Measurements from ENCODE around the gene ATF6B.

Gene ATF6B

DNA sequence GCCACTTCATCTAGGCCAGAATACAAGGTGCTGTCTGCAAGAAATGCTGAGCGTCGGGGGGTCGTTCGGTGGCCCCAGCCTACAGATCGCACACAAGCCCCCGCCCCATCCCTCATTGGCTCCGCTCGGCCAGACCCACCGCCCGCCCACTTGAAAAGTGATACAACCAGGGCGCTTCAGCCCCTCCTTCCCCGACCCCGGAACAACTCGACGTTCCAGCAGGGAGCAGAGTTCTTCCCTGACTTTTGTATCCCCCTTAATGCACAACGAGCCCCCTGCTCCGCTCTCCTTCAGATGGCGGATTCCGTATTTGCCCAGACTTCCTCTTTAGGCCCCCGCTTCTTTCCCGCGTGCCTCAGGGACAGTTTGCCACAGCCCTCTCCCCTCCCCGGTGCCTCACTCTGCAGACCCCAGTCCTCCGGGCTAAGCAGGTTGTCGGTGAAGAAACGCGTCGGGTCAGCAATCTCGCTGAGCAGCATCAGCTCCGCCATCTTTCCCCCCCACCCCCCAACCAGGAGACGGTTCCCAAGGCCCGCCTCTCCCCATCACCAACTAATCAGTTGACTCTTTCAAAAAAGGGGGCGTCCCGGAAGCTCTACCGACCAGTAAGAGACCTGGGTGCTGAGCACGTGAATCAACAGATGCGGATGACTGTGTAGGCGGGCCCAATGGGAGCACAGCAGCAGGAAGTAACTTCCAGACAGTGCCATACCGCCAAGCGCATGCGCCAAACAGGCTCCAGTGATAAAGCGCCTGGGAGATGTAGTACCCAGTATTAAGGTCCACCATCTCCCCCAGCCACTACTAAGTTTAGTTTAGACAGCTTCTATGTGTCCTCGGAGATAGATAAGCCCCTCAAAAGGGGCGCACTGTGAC is at the start of gene ATF6B:
Gene ATF6B (minus strand): TSS at position 530 of the 876 bp plus-strand sequence. CDS start 39 bp downstream, at position 491.
- peak; percentile 100 for DNase-seq

DNA sequence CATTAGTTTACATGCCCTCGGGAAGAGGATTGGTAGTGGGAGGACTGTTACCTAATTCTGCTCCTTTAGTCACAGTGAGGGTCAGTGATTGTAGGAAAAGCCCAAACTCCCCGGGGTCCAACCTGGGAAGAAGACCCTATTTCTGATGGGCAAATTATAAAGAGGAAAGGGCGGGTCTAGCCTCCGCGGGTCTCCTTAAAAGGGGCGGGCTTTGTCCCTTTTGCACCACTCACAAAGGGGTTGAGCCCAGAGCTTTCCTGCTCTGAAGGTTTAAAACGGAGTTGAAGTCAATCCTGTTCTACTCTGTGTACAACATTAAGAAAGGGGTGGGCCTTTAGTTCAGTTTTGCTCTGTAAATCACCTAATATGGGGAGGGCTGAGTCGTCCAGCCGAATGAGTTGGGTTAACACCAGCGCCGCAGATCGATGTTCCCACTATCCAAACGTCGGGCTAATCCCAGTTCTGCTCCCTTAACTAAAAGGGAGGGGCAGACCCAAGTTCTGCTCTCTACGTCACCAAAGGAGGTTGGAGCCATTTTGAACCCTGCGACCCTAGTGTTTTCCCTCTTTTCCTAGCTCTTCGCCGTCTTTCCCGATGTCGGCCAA is 49.2 kb upstream of the ATF6B start:
- peak; percentile 90 for DNase-seq

DNA sequence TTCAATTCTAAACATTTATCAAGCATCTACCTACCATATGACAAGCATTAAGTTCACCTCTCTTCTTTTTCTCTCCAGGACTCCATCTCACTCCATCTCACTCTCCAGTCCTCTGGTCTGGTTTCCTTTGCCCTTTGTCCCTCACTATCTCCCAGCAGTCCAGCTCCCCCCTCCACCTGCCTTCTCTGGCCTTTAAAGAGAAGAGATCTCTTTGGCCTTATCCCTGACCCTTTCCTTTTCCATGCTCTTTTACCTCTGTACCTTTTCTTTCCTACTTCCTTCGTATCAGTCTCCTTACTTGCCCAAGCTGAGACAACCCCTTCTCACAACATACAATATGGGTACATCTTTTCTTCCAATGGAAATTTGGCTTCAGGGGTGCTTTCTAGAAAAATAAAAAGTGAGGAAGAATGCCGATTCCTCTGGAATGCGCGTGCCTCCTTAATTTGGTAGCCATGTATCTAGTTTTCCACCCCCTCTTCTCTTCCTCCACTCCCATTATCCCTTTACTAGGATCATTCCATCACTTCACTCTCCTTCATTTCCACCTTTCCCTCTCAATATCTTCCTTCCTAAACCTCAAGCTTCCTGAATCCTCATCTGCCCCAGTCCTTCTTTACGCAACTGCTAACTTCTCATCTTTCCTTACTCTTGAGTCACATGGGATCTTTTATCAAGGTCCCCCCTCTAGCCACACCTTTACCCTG is 48.6 kb upstream of the ATF6B start:
- DNase-seq = peak; percentile 66

DNA sequence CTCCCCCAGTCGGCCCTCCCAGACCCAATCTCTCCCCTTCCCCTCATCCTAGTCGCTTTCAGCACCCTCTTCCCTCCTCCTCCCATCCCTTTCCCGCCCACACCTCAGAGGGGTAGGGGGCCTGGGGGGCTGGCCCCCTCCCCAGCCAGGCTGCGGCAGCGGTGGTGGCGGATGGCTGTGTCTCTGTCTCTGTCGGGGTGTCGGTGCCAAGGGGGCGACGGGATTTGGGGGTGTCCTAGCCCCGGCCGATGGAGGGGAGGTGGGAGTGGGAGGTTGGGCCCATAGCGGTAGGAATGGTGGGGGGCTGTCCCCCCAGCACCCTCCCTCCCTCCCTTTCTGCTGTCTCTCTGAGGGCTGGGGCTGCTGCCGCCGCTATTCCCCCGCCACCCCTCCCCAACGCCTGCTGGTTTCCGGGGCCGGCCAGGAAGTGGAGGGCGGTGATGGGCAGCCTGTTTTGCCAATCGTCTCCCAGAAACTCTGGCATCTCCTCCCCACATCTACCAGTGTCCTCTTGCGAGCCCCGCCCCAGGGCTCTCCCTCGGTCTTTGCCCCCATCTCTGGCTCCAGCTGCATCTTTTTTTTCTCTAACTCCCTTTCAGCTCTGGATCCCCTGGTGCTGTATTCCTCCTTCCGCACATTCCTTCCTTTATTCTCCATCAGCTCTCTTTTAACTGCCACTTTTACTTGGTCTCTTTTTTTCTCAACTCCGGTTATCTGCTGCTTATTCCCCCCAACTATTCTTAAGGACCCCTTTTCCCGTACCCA is 47.8 kb upstream of the ATF6B start, which contains the start of gene AGPAT1:
Gene AGPAT1 (minus strand): TSS at position 374 of the 765 bp plus-strand sequence. CDS start 4,588 bp downstream, outside the sequence.
- DNase-seq = peak; percentile 98

DNA sequence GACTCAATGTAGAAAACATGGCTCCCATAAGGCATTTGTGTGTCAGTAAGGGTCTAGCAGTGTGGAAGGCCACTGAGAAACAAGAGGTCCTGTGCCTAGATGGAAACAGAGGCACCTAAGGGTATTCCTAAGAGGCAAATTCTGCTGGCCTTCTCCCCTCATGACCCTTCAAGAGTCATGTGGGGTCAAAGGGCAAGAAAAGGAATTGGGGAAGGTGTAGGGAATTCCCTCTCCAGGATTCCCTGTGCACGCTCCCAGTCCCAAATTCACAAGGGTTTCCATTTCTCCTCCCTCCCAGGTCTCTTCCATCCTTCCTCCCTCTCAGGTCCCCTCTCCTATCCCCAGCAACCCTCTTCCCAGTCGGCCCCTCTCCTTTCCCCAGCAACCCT is 47.3 kb upstream of the ATF6B start:
- no peak for DNase-seq

DNA sequence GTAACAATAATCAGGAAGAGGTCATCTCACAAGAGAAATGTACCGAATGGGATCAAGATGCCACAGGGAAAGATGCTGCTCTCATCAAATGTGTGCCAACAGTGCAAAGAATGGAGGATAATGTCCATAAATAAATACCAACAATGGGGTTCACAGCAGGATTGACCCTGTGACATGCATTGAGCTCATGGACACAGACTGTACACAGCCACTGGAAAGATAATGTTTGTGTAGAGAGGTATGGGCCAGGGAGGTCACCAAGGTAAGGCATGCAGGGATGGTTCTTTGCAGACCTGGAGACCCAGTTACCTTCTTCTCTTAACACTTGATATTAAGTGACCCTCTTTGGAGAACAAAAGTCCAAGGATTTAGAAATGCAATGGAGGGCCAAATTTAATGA is 46.4 kb upstream of the ATF6B start:
- no peak for DNase-seq

DNA sequence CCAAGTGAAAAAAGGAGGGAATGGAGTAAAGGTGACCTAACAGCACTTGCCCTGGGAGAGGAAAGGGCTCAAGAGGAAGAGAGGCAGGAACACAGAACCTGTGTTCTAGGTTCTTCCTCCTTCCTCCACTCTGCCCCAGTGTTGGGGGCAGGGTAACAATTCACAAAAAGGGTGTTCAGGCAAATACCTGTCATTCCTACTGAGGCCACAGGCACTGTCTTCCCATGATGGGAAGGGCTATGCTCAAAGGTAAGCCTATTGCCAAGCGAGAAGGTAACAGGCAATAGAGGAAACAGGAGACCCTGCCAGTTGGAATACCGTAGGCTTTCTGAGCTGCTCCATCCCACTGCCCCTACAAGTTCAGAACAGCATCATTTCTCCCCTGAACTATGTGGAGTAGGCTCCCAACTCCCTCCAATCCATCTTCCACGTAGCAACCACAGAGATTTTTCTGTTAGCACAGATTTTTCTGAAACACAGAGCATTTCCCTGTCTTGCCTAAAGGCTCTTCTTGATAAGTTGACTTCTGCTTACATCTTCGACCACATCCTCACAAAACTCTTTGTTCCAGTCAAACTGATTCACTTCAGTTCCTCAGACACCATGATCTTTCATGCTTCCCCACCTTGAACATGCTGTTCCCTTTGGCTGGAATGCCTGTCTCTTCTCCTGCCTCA is 45.1 kb upstream of the ATF6B start:
- peak; percentile 35 for DNase-seq

DNA sequence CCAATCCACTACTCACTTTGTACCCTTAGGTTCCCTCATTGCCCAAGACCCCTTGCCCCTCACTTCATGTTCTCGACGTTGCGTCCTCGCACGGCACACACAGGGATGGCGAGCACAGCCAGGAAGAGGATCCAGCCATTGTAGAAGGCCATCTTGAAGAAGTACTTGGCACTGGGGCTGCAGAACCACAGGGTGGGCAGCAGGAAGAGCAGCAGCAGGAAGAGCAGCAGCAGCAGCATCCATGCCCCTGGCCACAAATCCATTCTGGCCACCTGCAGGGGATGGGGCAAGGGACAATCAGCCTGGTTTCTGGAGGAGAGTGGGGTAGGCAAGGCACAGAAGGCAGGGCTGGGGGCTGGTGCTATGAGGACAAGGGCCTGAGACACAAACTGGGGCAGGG is 43.2 kb upstream of the ATF6B start:
- DNase-seq = no peak

DNA sequence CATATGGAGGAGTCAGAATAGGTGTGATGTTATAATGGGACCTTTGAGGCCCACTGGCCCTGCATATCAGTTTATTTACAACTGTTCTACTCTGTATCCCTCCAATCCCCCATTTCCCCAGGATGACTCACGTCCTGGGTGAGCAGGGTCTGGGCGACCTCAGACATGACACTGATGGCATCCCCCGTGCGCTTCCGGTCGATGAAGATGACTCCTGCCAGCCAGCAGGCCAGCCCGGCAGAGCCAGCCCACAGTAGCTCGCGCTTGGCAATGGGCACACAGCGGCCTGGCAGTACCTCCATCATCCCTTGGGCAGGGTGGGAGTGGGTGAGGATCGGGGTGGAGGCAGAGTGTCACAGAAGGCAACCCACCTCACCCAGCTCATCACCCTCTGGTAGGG is 42.2 kb upstream of the ATF6B start:
- no peak for DNase-seq

DNA sequence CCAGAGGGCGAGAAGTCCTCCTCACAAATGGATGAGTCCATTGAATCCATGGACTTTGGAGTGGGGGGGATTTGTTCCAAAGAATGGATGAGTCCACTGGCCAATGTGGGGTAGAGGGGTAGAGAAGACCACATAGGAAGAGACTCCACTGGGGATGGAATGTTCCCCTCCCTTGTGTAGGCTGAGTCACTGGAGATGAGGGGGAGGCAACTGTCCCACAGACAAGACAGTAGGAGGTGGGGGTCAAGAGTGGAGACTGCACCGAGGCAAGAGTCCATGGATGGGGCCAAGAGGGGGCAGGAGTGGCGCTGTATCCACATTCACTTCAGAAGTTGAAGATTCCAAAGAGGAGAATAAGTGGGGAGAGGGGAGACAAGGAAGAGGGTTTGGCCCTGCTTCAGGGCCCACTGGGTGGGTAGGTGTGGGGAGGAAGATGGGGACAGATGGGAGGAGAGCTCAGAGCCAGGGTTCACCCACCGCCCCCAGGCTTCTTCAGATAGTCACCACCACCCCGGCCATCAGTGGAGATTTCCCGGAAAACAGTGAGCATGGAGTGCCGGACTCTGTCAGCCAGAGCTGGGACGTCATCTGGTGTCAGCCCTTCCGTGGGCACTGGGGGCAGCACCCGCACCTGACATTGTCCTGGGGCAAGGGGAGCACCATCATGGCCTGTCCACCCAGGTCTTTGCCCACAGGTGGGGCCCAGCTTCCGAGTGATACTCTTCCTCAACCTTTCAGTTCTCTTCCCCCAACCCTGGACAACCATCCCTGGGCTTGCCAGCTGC is 41.0 kb upstream of the ATF6B start:
- DNase-seq = no peak

DNA sequence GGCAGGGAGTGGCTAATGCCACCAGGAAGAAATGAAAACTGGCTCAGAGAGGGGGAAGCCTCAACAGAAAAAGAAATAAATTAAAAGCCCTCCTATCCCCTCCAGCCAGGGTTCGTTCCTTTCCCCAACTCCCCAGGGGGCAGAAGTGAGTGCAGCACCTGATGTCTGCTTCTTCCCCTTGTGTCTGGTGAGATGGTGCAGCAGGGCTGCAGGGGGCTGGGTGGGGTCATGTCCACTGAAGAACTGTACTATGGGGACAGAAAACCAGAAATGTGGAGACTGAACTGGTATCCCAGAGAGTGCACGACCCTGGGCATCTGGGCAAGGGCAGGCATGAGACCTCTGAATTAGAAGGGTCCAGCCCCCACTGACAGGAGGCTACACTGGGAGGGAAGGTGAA is 40.3 kb upstream of the ATF6B start:
- peak; percentile 79 for DNase-seq

DNA sequence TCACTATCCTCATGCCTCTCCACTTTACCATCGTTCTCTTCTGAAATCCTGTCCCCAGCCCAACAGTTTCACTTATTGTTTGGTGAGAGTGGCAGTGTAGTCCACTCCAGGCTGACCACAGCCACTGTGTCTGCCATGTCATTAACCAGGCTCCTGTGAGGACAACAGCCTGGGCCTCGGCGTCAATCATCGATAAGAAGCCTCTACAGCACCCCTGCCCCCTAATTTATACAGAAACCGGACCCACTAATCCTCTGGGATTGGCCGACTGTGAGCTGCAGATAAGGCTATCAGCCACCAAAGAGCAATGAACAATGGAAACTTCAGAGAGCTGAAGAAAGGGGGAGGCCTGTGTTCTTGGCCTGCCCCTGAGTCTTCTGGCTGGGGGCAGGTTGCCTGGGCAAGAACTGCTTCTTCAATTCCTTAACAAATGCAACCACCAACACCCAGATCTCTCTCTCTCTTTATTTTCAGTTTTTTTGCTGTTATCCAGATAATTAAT is 39.8 kb upstream of the ATF6B start:
- peak; percentile 99 for DNase-seq

DNA sequence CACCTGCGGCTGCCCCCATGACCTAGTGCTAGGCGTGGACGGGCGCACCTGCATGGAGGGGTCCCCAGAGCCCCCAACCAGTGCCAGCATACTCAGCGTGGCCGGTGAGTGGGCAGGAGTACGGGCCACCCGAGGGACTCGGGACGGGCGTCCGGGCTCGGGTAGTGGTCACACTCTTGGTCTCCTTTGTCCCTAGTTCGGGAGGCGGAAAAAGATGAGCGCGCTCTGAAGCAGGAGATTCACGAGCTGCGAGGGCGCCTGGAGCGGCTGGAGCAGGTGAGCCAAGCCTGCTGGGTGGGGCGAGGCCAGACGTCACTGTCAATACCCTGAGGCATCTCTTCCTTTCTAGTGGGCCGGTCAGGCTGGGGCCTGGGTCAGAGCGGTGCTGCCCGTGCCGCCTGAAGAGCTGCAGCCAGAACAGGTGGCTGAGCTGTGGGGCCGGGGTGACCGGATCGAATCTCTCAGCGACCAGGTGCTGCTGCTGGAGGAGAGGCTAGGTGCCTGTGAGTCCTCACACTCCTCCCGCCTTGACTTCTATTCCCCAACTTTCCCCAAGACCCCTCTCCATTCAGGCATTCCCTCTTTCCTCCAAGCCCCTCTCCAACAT is 39.2 kb upstream of the ATF6B start:
- DNase-seq = no peak

DNA sequence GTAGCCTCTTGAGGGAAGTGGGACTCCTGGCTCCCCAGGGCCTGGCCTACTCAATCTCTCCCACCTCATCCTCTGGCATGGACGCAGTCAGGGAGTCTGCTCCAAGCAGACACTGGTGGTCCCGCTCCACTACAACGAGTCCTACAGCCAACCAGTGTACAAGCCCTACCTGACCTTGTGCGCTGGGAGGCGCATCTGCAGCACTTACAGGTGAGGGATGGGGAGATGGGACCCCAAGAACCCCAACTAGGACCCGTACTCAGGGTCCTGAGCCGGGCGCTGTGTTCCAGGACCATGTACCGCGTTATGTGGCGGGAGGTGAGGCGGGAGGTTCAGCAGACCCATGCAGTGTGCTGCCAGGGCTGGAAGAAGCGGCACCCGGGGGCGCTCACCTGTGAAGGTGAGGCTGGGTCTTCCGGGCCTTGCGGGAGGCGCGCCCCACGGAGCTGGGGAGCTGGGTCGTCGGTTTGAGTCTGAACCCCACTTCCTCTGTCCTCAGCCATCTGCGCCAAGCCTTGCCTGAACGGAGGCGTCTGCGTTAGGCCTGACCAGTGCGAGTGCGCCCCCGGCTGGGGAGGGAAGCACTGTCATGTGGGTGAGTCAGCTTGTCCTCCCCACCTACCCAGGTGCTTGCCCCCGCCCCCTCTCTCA is 38.5 kb upstream of the ATF6B start:
- no peak for DNase-seq

DNA sequence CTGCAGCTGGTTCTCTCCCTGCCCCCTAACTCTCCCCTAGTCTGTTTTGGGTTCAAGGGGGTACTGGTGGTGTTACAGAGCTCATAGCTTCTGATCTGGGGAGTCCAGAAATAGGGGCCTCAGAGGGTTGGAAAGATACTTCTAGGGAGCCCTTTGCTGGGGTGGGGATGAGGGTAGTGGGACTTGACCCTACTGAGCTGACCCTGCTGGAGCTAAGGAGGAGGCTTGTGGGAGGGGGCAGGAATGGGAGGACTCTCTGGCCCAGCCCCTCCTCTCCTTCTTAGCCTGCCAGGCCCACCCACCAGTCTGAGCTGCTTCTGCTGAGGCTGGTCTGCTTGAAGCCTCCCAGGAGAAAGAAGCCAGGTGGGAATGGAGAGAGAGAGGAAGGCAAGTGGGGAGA is 36.2 kb upstream of the ATF6B start, which contains the start of gene EGFL8:
Gene EGFL8 (plus strand): TSS at position 301 of the 400 bp plus-strand sequence. CDS start 1,571 bp downstream, outside the sequence.
- no peak for DNase-seq

DNA sequence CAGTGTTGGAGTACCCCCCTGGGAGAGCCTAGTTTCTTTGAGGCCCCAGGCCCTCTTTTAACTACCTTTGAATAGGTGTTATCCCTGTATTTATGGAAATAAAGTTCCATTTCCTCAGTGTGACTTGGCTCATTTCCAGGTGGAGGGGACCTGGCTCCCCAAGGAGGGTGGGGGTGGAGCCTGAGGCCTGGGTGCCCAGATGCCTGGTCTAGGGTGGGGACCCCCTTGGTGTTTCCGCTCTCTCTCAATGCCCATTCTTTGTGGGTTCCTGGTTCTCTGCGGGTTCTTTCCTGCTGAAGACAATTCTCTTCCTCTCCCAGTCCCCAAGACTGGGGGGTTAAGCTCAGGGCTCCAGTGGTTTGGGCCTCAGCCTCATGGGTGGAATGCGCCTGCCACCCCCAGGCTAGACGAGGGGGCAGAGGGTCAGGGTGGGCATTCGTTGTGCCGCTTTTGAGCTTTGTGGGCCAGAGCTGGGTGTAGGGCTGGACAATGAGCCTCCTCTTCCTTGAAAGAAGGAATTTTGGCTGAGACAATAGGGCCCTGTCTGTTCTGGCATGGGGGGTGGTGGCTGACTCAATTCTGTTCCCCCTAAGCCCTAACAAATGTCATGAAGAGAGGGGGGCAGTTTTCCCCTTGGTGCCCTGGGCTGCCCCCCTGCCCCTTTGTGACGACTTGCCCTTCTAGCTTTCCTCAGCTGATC is 35.7 kb upstream of the ATF6B start:
- DNase-seq = no peak

DNA sequence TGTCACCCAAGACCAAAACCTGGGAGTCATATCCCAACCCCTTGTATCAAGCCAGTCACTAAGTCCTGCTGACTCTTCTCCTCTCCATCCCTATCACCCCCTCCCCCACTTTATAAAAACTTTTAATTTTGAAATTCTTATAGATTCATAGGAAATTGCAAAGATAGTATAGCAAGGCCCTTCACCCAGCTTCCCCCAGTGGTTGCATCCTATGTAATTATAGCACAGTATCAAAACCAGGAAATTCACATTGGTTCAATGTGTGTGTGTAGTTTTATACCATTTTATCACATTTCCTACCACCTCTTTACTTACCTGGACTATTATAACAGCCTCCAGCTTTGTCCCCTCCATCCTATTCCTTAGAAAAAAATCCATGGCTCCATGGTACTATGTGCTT is 30.0 kb upstream of the ATF6B start:
- DNase-seq = no peak

DNA sequence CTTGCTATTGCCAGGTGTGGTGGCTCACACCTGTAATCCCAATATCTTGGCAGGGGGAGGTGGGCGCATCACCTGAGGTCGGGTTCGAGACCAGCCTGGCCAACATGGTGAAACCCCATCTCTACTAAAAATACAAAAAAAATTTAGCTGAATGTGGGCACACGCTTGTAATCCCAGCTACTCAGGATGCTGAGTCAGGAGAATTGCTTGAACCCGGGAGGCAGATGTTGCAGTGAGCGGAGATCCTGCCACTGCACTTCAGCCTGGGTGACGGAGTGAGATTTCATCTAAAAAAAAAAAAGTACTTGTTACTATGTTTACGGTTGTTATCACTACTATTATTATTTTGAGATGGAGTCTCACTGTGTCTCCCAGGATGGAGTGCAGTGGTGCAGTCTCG is 28.8 kb upstream of the ATF6B start:
- DNase-seq = no peak

DNA sequence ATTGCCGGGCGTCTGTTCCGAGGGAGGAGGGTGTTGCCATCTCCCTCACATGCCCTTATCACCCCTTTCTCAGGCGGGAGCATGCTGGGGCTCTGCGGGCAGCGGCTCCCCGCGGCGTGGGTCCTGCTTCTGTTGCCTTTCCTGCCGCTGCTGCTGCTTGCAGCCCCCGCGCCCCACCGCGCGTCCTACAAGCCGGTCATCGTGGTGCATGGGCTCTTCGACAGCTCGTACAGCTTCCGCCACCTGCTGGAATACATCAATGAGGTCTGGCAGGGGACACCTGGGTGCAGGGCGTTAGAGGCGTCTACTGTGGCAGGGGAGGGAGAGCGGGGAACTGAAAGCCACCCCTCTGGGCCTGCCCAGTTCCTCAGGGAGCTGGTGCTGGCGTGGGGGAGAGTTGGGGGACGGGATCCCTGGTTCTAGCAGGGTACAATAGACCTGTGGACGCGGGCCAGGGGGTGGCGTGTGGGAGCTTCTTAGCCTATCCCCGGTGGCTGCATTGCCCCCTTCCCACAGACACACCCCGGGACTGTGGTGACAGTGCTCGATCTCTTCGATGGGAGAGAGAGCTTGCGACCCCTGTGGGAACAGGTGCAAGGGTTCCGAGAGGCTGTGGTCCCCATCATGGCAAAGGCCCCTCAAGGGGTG is 26.6 kb upstream of the ATF6B start:
- peak; percentile 88 for DNase-seq

All from OCI-M1 (cell line).